Stimulated activated CD8-positive, alpha-beta memory T cell treated with anti-CD3 and anti-CD28 coated beads, Interleukin-12 subunit alpha, Interleukin-12 subunit beta, amount 100 ng/mL, for 4 hours (primary cell): ENCODE results near the gene LRRC19.

Source experiments
- DNase-seq: peaks from one replicate; pipeline ENCODE4 v3.0.0-alpha.2; 2020; ENCODE audit warnings: low read depth

LRRC19 gene

DNA sequence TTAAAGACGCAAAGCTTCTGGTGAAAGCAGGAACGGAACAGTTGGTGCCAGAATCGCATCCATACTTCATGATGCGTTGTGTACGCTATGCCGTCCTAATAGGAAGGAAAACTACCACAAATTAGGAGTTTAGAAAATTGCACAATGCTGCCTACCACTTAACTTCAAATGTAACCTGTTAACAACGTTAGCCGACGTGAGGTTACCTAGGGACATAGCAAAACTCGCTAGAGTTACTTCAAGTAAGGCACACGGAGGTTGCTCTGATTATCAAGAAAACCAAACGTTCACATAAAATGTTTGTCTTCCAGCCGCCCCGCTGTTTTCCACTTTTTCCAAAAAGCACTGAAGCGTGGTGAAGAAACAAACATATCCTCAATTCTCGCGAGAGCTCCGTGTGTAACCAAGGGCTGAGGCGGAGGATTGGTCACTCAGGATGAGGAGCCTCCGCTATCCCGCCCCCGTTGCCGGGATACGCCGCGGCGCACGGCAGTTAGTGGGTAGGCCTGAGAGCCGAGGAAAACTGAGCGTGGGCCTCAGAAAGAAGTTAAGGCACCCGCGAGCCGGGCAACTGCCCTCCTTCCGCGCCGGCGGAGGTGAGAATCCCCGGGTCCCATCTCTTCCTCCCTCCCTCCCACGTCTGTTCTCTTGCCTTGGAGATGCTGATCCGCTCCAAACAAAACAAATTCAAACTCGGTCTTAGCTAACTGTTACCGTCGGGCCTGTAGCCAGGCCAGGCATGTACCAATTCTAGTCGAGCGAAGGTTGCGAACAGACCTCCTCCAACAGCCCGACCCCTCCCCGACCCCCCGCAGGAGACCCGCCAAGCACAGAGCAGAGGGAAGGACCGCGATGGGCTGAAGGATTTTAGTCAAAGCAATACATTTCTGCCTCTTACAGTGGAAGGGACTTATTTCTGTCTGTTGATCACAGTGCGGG, 49.3 kb downstream of the LRRC19 start, which contains the start of gene IFT74:
Gene IFT74 (plus strand): TSS at position 492 of the 939 bp plus-strand sequence. CDS start 5,556 bp downstream, outside the sequence.
- DNase-seq, result peak; percentile 82

GRCh38 chr9:26955222-26955903, 50.1 kb downstream of the LRRC19 start:
- DNase-seq, result no peak

GRCh38 chr9:26954050-26954508, 51.4 kb downstream of the LRRC19 start:
- no peak for DNase-seq

GRCh38 chr9:26951794-26952193, 53.7 kb downstream of the LRRC19 start:
- DNase-seq, result no peak

GRCh38 chr9:26950521-26950920, 55.0 kb downstream of the LRRC19 start:
- no peak for DNase-seq

DNA sequence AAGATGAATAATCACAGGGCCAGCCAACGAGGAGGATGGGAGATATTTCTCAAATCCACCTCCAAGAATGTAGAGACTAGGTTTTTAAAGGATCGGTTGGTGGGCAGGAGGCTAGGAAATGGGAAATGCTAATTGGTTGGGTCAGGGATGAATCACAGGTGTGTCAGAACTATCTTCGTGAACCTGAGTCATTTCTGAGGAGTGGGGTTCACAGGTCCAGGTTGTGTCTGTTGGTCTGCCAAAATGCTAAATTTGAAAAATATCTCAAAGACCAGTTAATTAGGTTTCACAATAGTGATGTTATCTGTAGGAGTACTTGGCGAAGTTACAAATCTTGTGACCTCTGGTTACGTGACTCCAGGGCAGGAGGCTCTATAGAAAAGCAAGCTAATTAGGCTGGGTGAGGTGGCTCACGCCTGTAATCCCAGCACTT, 55.8 kb downstream of the LRRC19 start:
- no peak for DNase-seq

GRCh38 chr9:26947736-26948135, 57.7 kb downstream of the LRRC19 start:
- DNase-seq, result no peak

DNA sequence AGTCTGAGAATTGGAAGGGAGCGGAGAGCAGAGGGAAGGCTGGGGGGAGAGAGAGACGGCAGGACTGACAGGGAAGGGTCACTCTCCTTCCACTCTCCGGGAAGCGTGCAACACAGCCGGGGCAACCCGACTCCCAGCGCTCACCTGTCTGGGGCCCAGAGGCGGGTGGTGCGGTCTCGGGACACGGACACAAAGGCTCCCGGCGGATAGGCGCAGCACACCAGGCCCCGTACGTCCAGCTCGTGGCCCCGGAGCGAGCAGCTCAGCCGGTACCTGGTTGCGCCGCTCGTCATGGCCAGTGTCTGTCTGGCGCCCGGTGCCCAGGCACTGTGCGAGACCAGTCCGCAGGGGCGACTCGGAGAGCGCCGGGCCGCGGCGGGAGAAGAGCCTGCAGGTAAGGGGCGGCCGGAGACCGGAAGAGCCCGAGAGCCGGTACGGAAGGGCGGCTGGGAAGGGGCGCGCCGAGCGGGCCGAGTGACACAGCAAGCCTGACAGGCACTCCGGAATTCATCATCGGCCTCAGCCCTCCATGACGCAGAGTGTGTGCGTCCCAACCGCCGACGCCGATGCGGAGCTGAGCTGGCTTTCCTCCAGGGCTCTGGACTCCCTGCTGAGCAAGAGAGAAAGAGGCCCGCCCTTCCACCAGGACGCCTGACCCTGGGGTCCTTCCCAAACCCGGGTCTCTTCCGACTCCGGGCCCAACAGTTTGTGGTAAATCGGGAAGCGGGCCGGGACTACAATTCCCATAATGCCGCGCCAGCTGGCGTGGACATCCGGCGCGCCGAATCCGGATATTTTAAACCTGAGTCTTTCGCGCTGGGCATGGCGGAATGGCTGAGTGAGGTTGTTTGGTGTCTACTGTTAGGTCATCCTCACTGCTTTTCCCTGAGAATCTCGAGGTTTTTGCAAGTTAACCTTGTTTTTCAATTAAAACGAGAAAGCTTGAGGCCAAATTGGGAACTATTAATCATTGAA, 58.4 kb downstream of the LRRC19 start, which contains the start of gene PLAA:
Gene PLAA (minus strand): TSS at position 490 of the 975 bp plus-strand sequence. CDS start 197 bp downstream, at position 293.
- peak; percentile 71 for DNase-seq

DNA sequence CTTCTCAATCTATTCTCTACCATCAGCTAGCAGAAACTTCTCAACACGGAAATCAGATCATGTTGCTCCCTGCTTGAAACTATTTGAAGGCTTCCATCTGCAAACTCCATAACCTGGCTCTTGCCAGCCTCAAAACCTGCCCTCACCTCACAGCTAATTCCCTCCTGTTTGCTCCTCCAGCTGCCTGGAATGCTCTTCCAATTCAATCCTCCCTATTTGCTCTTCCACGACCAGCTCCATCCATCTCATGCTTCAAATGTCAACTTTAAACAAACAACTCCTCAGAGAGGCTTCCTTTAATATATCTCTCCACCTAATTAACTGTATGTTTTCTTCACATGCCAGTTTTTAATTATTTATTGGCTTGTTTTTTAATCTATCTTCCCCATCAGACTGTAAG, 59.9 kb downstream of the LRRC19 start:
- no peak for DNase-seq
